ENCODE measurements around the gene PC. TPM values are rescaled to one million over a fixed set of nuclear protein-coding genes. Genes with fewer than 3 reads are reported as not detected.

The PC gene
- total and polyA plus RNA-seq, 2 donors (not counting 3 experiments of a cell fraction or from before 2014, with no cell fraction given) = 5.5 to 17.5 TPM

DNA sequence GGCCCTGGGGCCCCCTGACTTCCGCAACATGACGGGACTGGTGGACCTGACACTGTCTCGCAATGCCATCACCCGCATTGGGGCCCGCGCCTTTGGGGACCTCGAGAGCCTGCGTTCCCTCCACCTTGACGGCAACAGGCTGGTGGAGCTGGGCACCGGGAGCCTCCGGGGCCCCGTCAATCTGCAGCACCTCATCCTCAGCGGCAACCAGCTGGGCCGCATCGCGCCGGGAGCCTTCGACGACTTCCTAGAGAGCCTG lies 100.3 kb downstream of the PC start:
- Histone ChIP-seq H3K27me3 (ENCODE audit: control insufficient read depth in 2 of 2, insufficient read depth in 2 of 2, low read length in 2 of 2) (no peaks in the 10 kb centered on the region), H3K4me2 (ENCODE audit: insufficient read depth, low read length) (no peak overlapping the region), H3K9me1 (replicated peaks; ENCODE audit: control insufficient read depth, extremely low read depth, insufficient read depth, low read length) (no peaks in the 10 kb centered on the region), H2AFZ (ENCODE audit: low read depth, low read length) (no peak overlapping the region), H3K4me1 (ENCODE audit: control insufficient read depth, extremely low read depth, insufficient read depth, low read length) (peaks cover 9% of the 10 kb centered on the region), H3K36me3 (ENCODE audit: control insufficient read depth in 2 of 2, extremely low read depth in 1 of 2, insufficient read depth in 2 of 2, low read length in 2 of 2) (no peaks in the 10 kb centered on the region), H3K9ac (replicated peaks; ENCODE audit: extremely low read depth, insufficient read depth, low read length) (no peak overlapping the region), H4K20me1 (replicated peaks; ENCODE audit: control insufficient read depth, extremely low read depth, insufficient read depth, low read length) (no peaks in the 10 kb centered on the region), H3K9me3 (replicated peaks; ENCODE audit: control insufficient read depth, insufficient read depth, low read length) (no peaks in the 10 kb centered on the region), H3K79me2 (ENCODE audit: control insufficient read depth, insufficient read depth, low read length) (peaks cover 13% of the 10 kb centered on the region), H3K27ac (ENCODE audit: insufficient read depth, low read depth, low read length) (no peak overlapping the region), H3K4me3 (replicated peaks in 1 of 3; ENCODE audit: insufficient read depth in 1 of 3, low read depth in 1 of 3, low read length in 3 of 3) (no peak overlapping the region)
- intact Hi-C loops (cut with micrococcal nuclease) = loop anchor here (2.0 kb wide), 3 partner anchors 15 to 117 kb away; partner anchors contain the start of genes C11orf86, PC and RCE1
- no peak for DNase-seq (ENCODE audit: low read depth, low spot score)
- POLR2A ChIA-PET = no interaction called here
- no TSS peak for BruUV-seq (replicated peaks)
- TF ChIP-seq, protein P1, sequence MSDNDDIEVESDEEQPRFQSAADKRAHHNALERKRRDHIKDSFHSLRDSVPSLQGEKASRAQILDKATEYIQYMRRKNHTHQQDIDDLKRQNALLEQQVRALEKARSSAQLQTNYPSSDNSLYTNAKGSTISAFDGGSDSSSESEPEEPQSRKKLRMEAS (IDR thresholded peaks at IDR 0.05; ENCODE audit: insufficient read depth, insufficient read length) = no peak
- TF ChIP-seq EZH2 (IDR thresholded peaks at IDR 0.05; ENCODE audit: borderline replicate concordance, low read depth, low read length, severe bottlenecking) = no peak
- TF ChIP-seq GATA2 (IDR thresholded peaks at IDR 0.05; ENCODE audit: insufficient read depth, insufficient read length, low read depth, low read length) = no peak
- TF ChIP-seq POLR2AphosphoS5 (IDR thresholded peaks at IDR 0.05; ENCODE audit: insufficient read depth, low read depth, low read length) = no peak
- TF ChIP-seq FOS (IDR thresholded peaks at IDR 0.05; ENCODE audit: borderline replicate concordance, insufficient read depth, low read length) = no peak
- TF ChIP-seq, protein P2, sequence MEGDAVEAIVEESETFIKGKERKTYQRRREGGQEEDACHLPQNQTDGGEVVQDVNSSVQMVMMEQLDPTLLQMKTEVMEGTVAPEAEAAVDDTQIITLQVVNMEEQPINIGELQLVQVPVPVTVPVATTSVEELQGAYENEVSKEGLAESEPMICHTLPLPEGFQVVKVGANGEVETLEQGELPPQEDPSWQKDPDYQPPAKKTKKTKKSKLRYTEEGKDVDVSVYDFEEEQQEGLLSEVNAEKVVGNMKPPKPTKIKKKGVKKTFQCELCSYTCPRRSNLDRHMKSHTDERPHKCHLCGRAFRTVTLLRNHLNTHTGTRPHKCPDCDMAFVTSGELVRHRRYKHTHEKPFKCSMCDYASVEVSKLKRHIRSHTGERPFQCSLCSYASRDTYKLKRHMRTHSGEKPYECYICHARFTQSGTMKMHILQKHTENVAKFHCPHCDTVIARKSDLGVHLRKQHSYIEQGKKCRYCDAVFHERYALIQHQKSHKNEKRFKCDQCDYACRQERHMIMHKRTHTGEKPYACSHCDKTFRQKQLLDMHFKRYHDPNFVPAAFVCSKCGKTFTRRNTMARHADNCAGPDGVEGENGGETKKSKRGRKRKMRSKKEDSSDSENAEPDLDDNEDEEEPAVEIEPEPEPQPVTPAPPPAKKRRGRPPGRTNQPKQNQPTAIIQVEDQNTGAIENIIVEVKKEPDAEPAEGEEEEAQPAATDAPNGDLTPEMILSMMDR (IDR thresholded peaks at IDR 0.05; ENCODE audit: extremely low read depth in 1 of 2, insufficient read depth in 1 of 2, low read depth in 1 of 2, low read length in 2 of 2) = no peak
- no peak for TF ChIP-seq POLR2A (IDR thresholded peaks at IDR 0.05; ENCODE audit: low read depth, low read length)
- TF ChIP-seq JUN (IDR thresholded peaks at IDR 0.05; ENCODE audit: borderline replicate concordance, insufficient read depth, insufficient read length, low read depth) = no peak
- no peak for TF ChIP-seq MYC (IDR thresholded peaks at IDR 0.05; ENCODE audit: low read depth, low read length)
- FAIRE-seq = no peak
- dilution Hi-C loops (cut with MboI; ENCODE audit: extremely low pct_ligation_motif_present, low sequenced_read_pairs) = no loop called here
- CTCF ChIA-PET = interaction anchor here (1.4 kb wide), 1 partner anchor 118 kb away, joined by 3 read pairs; the partner anchor contains the start of gene C11orf86

All from endothelial cell of umbilical vein (primary cell).